Dermis blood vessel endothelial cell (primary cell): ENCODE data around the gene ACOT7. TPM values are rescaled to one million over a fixed set of nuclear protein-coding genes. Genes with fewer than 3 reads are reported as not detected.
A peak's percentile ranks its signal among the peaks of the same experiment; 100 is the strongest.

ENCODE experiments used
- DNase-seq: peaks from one replicate; pipeline ENCODE4 v3.0.0; 2010
- total RNA-seq: library from RNA; depleted of rRNA; stranded (reverse); fragments of >200 nt; gene quantifications from 2 replicates; pipeline ENCODE4 v1.2.3, GENCODE V29; 2014

The ACOT7 gene
- total RNA-seq, 1 donor from 2014 or later, result 17.5 TPM

- peak; percentile 31 for DNase-seq
These were observed 147.6 kb downstream of the ACOT7 start for GRCh38 chr1:6245869-6246496.

GRCh38 chr1:6245086-6245868 lies 148.3 kb downstream of the ACOT7 start:
- DNase-seq, result peak; percentile 88

GRCh38 chr1:6244401-6245049 lies 149.0 kb downstream of the ACOT7 start:
- no peak for DNase-seq

GRCh38 chr1:6243993-6244392 lies 149.6 kb downstream of the ACOT7 start, which contains the start of gene HES3:
HES3 (plus strand) TSS chr1:6244179; CDS start chr1:6244366, 187 bp downstream.
- no peak for DNase-seq

GRCh38 chr1:6243053-6243834 lies 150.3 kb downstream of the ACOT7 start:
- no peak for DNase-seq

- DNase-seq, result no peak
These were observed 151.5 kb downstream of the ACOT7 start for GRCh38 chr1:6241887-6242740.

- DNase-seq, result no peak
These were observed 152.3 kb downstream of the ACOT7 start for GRCh38 chr1:6241107-6241886.

- DNase-seq, result no peak
These were observed 153.4 kb downstream of the ACOT7 start for GRCh38 chr1:6239950-6240768.

GRCh38 chr1:6239213-6239752 lies 154.3 kb downstream of the ACOT7 start:
- DNase-seq, result no peak

GRCh38 chr1:6237093-6237492 lies 156.5 kb downstream of the ACOT7 start:
- DNase-seq, result no peak

- no peak for DNase-seq
These were observed 158.3 kb downstream of the ACOT7 start for GRCh38 chr1:6235296-6235677.

GRCh38 chr1:6234502-6235295 lies 158.9 kb downstream of the ACOT7 start:
- peak; percentile 41 for DNase-seq

GRCh38 chr1:6233376-6233775 lies 160.2 kb downstream of the ACOT7 start:
- no peak for DNase-seq

- DNase-seq, result no peak
These were observed 167.9 kb downstream of the ACOT7 start for GRCh38 chr1:6225651-6226050.

GRCh38 chr1:6224718-6225117 lies 168.8 kb downstream of the ACOT7 start:
- DNase-seq, result no peak

- DNase-seq, result no peak
These were observed 169.9 kb downstream of the ACOT7 start for GRCh38 chr1:6223617-6224016.

GRCh38 chr1:6222636-6223035 lies 170.9 kb downstream of the ACOT7 start:
- DNase-seq, result peak; percentile 56

GRCh38 chr1:6221210-6221784 lies 172.3 kb downstream of the ACOT7 start:
- DNase-seq, result no peak

- DNase-seq, result no peak
These were observed 173.3 kb downstream of the ACOT7 start for GRCh38 chr1:6220236-6220635.
